GM12875 (cell line): ENCODE measurements around the gene GABRD.

ENCODE experiments used
- H3K4me3 ChIP-seq: one replicate; pipeline ENCODE4 v1.5.1; 2011; ENCODE audit warnings: low read depth, low read length, control low read depth
- TF ChIP-seq, protein P1 (sequence below): IDR thresholded peaks from 2 replicates; pipeline ENCODE4 v1.5.1; 2011; ENCODE audit warnings: low read depth, mild to moderate bottlenecking, control low read depth, inconsistent platforms, low read length, moderate library complexity, borderline replicate concordance; ENCODE audit not compliant: insufficient read depth

The GABRD gene, protein sequence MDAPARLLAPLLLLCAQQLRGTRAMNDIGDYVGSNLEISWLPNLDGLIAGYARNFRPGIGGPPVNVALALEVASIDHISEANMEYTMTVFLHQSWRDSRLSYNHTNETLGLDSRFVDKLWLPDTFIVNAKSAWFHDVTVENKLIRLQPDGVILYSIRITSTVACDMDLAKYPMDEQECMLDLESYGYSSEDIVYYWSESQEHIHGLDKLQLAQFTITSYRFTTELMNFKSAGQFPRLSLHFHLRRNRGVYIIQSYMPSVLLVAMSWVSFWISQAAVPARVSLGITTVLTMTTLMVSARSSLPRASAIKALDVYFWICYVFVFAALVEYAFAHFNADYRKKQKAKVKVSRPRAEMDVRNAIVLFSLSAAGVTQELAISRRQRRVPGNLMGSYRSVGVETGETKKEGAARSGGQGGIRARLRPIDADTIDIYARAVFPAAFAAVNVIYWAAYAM

DNA sequence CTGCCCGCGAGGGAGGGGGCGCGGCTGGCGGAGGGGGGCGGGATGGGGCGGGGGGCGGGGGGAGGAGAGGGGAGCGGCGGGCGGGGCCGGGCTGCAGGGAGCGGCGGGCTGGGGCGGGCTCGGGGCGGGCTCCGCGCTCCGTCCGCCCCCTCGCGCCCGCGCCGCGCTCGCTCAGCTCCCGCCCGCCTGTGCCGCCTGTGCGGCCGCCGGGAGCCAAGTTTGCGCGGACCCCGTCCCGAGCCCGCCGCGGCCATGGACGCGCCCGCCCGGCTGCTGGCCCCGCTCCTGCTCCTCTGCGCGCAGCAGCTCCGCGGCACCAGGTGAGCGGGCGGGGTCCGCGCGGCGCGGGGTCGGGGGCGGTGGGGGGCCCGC lies at the start of gene GABRD:
TSS of gene GABRD (plus strand) at position 174 of the 372 bp plus-strand sequence. CDS start at position 253, 79 bp downstream.
- H3K4me3 ChIP-seq = no peak within 1 kb of the TSS
- TF ChIP-seq, protein P1, sequence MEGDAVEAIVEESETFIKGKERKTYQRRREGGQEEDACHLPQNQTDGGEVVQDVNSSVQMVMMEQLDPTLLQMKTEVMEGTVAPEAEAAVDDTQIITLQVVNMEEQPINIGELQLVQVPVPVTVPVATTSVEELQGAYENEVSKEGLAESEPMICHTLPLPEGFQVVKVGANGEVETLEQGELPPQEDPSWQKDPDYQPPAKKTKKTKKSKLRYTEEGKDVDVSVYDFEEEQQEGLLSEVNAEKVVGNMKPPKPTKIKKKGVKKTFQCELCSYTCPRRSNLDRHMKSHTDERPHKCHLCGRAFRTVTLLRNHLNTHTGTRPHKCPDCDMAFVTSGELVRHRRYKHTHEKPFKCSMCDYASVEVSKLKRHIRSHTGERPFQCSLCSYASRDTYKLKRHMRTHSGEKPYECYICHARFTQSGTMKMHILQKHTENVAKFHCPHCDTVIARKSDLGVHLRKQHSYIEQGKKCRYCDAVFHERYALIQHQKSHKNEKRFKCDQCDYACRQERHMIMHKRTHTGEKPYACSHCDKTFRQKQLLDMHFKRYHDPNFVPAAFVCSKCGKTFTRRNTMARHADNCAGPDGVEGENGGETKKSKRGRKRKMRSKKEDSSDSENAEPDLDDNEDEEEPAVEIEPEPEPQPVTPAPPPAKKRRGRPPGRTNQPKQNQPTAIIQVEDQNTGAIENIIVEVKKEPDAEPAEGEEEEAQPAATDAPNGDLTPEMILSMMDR = no peak

DNA sequence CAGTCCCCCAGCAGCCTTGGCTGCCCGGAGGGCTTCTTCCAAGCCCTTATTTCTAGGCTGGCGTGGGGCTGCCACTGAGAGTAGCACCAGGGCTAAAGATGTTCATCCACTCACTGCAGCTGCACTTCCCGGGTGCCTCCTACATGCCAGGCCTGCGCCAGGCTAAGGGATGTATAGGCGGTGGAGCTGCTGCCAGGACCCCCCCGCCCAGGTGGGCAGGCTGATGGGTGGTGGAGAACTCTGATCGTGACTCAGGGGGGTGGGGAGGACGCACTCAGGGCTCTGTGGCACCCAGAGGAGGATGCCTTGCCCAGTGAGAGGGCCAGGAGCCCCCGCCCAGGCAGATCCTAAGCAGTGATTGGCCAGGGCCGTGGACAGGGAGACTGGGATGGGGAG lies 49.6 kb upstream of the GABRD start:
- TF ChIP-seq, protein P1 = no peak
- H3K4me3 ChIP-seq = no peak overlapping the region

DNA sequence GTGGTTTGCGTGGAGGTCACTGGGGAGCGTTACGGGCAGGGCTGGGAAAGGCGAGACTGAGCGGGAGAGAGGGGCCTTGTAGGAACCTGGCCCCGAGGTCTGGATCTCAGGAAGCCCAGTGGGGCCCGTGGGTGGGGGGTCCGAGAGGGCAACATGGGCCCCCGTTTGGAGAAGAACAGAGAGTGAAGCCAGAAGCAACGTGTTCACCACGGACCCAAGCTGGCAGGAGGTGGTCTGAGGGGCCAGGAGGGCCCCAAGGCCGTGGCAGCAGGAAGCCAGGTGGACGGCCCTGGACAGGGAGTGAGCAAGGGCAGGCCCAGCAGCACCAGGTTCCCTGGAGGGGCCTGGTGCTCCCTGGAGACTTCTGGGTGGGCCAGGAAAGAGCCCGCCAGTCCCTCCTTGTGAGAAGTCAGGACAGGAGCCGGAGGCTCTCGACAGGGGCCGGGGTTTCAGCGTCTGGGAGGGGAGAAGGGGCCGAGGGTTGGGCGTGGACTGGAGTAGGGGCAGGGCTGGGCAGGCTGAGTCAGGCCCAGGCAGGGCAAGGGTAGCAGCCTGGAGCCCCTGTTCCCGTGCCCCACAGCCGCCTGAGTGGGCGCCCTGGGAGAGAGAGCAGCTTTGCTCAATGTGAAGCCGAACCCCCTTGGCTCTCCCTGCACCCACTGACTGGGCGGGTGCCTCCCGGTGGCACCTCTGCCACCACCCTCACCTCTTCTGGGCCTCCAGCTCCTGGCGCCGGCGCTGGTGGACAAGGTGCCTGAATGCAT lies 49.0 kb upstream of the GABRD start:
- TF ChIP-seq, protein P1 = no peak
- no peak overlapping the region for H3K4me3 ChIP-seq

DNA sequence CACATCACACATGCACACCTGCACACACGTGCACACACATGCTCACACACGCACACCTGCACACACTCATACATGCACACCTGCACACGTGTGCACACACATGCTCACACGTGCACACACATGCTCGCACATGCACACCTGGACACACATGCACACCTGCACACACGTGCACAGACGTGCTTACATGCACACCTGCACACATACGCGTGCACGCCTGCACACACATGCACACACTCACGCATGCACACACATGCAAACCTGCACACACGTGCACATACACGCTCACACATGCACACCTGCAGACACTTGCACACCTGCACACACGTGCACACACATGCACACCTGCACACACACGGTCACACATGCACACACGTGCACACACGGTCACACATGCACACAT lies 48.1 kb upstream of the GABRD start:
- TF ChIP-seq, protein P1 = no peak

DNA sequence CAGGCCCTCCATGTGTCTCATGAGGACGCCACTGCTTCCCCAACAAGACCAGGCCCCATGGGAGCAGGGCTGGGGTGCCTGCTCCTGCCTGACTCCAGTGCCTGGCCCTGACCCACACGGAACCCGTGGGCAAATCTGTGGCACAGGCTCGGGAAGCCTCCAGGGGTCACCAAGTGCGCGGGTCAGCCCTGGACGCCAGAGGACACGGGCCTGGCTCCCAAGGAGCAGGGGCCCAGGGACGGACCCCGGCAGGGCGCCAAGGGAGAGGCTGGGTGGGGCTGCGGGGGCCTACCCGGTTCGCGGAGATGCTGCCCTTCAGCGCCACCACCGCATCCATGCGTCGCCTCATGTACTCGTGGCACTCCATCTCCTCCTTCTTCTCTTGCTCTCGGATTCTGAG lies 47.5 kb upstream of the GABRD start:
- H3K4me3 ChIP-seq = no peak overlapping the region
- TF ChIP-seq, protein P1 = no peak

More for the DNA sequence above, 48.1 kb upstream of the GABRD start:
- no peak overlapping the region for H3K4me3 ChIP-seq

DNA sequence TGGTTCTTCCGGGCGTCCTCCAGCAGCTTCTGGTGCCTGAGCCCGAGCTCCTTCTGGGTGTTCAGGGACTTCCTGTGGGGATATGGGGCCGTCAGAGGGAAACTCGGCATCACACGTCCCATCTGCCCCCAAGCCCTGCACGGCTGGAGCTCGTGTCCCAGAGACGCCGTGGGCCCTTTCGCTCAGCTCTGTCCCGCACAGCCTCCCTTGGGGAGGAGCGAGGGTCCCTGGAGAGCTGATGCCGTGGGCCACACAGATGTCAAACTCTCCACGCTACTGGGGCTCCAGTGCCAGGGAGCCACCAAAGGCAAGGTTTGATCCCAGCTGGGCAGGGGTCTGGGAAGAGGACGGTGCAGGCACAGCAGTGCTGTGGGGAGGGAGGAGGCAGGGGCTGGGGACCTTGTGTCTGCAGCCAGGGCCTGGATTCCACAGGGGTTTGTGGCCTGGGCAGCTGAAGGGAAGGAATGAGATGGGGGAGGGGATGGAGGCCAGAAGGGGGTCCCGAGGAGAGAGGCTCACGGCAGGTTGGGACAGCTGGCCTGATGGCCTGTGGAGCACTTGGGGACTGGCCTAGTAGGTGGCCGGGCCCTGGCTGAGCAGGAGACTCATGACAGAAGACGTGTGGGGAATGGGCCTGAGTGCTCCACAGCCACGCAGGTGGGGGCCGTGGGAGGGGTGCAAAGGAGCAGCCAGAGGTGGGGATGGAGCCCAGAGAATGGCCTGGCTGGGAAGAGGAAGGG lies 46.0 kb upstream of the GABRD start:
- TF ChIP-seq, protein P1 = no peak
- H3K4me3 ChIP-seq = no peak overlapping the region
